GM12865 (cell line): Measurements from ENCODE around the gene HSD17B1.
A peak's percentile ranks its signal among the peaks of the same experiment; 100 is the strongest.

Experiments
- DNase-seq: peaks from one replicate; pipeline ENCODE4 v3.0.0; 2010; ENCODE audit warnings: low read depth
- H3K4me3 ChIP-seq: 2 replicates; pipeline ENCODE4 v1.5.1; 2011; ENCODE audit warnings: mild to moderate bottlenecking, low read depth, low read length, control low read depth
- CTCF ChIP-seq: IDR thresholded peaks from 2 replicates; pipeline ENCODE4 v1.5.1; 2011; ENCODE audit warnings: low read length, control low read depth, low read depth, inconsistent platforms; ENCODE audit not compliant: insufficient read depth; ENCODE audit errors: missing control alignments

HSD17B1 gene

GRCh38 chr17:42566215-42566882 is 13.6 kb downstream of the HSD17B1 start:
- no peak for DNase-seq
- no peak for TF ChIP-seq CTCF
- H3K4me3 ChIP-seq, result peak overlapping the region; percentile 87

GRCh38 chr17:42566883-42567573 is 14.3 kb downstream of the HSD17B1 start, which contains the start of gene MLX:
Gene MLX (plus strand): TSS chr17:42567100. CDS start chr17:42567125, 25 bp downstream.
- TF ChIP-seq CTCF, result peak; percentile 6
- H3K4me3 ChIP-seq, result peak within 1 kb of the TSS; percentile 87
- peak; percentile 96 for DNase-seq

GRCh38 chr17:42568341-42569111 is 15.8 kb downstream of the HSD17B1 start:
- no peak for TF ChIP-seq CTCF
- no peak overlapping the region; the same call in 1 of the 2 replicates for H3K4me3 ChIP-seq
- DNase-seq, result no peak

DNA sequence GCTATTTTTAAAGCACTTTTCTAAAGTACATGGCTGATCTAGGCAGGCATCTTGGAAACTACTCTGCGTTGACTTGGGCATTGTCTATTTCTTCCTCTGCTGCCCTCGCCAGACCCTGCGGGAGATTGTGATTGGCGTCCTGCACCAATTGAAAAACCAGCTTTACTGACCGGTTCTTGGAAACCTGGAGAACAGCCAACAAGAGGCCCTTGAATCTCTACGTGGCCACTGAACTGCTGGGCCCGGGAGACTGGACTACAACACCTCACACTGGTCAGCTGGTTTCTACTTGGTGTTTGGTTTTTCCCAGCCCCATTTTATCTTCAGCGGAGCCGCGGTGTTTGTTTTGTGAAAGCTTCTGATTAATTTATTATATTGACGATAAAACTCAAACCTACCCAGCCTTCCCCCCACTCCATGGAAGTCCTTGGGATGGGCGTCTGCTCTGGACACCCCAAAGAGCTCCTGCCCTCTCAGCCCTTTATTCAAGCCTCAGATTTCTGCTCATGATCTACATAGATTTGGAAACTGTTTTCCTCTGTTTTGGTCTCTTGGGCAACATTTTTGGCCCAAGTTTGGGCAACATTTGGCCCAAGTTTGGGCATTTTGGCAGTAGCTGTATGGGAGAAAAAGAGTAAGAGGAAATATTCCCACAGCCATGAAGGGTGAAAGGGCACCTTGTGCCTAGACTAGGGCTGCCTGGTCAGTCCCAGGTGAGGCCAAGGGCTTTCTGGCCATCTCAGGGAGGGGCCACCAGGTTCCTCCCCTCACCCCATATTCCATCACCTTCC is 18.9 kb downstream of the HSD17B1 start:
- TF ChIP-seq CTCF, result no peak
- H3K4me3 ChIP-seq, result no peak overlapping the region
- no peak for DNase-seq

- TF ChIP-seq CTCF, result no peak
- no peak for DNase-seq
Measured at GRCh38 chr17:42573095-42573494, 20.4 kb downstream of the HSD17B1 start.

GRCh38 chr17:42574463-42574862 is 21.7 kb downstream of the HSD17B1 start:
- H3K4me3 ChIP-seq, result no peak overlapping the region
- no peak for DNase-seq
- TF ChIP-seq CTCF, result no peak

More at GRCh38 chr17:42573095-42573494, 20.4 kb downstream of the HSD17B1 start:
- H3K4me3 ChIP-seq, result no peak overlapping the region
